Stimulated activated CD8-positive, alpha-beta memory T cell treated with anti-CD3 and anti-CD28 coated beads, Interleukin-7, amount 100 ng/mL, for 1 hour (primary cell): ENCODE measurements around the gene QPCT.
A peak's percentile ranks its signal among the peaks of the same experiment; 100 is the strongest.
"Not testable (repeated sequence)": the region's sequence is repeated elsewhere in the genome, so short reads cannot be mapped to it uniquely, and the experiment has no call there.

Experiments
- DNase-seq, 2 donors: peaks; one replicate each; pipeline ENCODE4 v3.0.0-alpha.2; 2020; ENCODE audit warnings: low read depth in 2 of 2

Gene QPCT

DNA sequence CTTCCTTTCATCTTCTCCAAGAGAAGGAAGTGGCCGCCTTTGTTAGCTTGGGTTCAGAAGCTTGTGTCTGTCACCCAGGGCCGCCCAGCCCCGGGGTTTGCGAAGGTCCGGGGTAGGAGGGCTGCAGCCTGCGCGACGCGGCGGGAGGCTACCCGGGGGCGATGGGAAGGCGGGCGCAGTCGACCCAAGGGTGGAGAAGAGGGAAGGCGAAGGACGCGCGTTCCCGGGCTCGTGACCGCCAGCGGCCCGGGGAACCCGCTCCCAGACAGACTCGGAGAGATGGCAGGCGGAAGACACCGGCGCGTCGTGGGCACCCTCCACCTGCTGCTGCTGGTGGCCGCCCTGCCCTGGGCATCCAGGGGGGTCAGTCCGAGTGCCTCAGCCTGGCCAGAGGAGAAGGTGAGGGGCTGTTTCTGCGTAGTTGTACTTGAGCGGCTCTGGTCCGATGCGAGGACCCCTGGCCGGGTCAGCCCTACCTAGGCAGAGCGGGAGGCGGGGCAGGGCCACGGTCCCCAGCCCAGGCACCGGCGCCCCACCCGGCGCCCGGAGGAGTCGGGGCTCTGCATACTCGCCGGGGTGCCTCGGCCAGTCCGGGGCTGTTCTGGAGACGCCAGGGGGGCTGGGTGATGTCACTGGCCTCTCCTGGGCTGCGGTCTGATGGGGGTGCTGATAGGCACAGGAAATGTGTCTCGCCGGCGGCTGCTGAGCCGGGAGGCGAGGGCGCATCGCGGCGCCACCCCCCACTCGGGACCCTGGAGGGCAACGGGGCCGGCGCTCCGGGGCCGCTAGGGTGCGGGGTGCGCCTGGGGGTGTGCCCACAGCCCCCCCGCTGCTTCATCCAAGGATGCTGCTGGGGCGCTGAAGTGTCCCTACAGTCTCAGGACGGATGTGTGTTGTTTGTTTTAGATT lies at the start of gene QPCT:
QPCT (plus strand) TSS at position 178 of the 909 bp plus-strand sequence; CDS start at position 280, 102 bp downstream.
- peak; percentile 36 to 58 for DNase-seq

GRCh38 chr2:37294858-37295257 lies 49.6 kb upstream of the QPCT start:
- DNase-seq, result not testable (repeated sequence)

DNA sequence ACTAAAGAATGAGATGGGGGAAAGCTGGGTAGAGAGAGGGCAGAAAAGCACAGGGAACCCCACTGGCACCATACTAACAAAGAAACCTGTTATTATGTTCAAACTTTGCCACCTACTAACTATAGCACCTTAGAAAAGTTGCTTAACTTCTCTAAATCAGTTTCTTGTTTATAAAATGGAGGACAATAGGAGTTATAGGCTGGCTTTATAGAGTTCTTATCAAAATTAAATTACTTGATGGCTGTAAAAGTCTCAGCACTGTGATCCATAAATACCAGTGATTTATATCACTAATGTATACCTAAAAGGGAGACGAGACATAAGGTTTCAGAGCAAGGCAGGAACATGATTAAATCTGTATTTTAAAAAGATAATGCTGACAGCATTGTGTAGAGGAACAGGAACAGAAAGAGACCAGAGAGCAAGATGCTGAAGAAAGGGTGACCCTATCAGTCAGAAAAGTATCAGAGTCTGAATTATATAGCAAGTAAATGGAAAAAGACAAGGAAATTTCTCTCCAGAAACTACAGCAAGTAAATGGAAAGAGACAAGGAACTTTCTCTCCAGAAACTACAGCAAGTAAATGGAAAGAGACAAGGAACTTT lies 48.9 kb upstream of the QPCT start:
- no peak for DNase-seq

DNA sequence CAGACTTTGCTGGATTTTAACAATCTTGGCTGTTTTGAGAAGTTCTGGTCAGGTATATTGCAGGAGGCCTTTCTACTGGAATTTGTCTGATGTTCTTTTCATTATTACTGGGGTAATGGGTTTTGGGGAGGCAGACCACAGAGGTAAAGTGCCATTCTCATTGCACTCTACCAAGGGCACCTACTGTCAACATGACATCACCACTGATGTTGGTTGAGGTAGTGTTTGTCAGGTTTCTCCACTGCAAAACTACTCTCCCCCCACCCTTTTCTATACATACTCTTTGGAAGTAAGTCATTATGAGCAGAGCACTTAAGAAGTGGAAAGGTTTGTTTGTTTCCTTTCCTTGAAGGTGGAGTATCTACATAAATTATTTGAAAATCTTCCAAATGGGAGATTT lies 46.8 kb upstream of the QPCT start:
- no peak for DNase-seq

GRCh38 chr2:37300146-37300545 lies 44.3 kb upstream of the QPCT start:
- DNase-seq, result no peak

DNA sequence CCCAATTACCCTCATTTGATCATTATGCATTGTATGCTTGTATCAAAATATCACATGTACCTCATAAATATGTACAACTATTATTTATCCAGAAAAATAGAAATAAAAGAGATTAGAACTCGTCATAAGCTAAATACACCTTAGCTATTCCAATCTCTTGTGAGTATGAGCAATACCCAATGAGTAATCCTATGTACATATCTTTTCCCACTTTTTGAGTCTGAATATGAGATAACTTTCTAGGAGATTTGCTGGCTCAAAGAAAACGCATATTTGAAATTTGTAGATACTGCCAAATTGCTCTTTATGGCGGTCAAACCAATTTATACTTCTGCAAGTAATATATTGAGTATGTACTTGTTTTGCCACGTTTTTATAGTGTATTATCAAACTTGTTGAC lies 43.9 kb upstream of the QPCT start:
- no peak for DNase-seq

- DNase-seq, result no peak
Observed at GRCh38 chr2:37301408-37301807, 43.0 kb upstream of the QPCT start.

- no peak for DNase-seq
Observed at GRCh38 chr2:37302701-37303252, 41.7 kb upstream of the QPCT start.

DNA sequence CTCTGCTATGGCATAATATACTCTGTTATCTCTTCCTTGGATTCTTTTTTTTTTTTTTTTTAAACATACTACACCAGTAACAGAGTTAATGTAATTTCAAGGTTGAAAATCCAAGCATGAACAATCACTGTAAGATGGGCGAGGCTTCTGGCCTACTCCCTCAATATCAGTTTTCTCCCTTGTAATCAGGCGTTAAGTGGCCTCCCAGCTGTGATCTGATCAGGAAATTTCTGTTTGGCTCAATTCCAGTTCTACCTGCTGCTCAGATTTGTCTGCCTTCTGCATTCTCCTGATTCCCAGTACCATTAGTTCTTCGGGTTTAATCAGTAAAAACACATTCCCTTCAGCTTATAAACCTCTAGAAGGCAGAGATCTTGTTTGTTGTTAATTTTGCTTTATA lies 38.4 kb upstream of the QPCT start:
- no peak for DNase-seq

- DNase-seq, result no peak
Observed at GRCh38 chr2:37307500-37307899, 36.9 kb upstream of the QPCT start.

- DNase-seq, result no peak
Observed at GRCh38 chr2:37315364-37315763, 29.1 kb upstream of the QPCT start.

- no peak for DNase-seq
Observed at GRCh38 chr2:37316181-37316580, 28.2 kb upstream of the QPCT start.

GRCh38 chr2:37317746-37318145 lies 26.7 kb upstream of the QPCT start:
- DNase-seq, result no peak

GRCh38 chr2:37318401-37318800 lies 26.0 kb upstream of the QPCT start:
- no peak for DNase-seq

DNA sequence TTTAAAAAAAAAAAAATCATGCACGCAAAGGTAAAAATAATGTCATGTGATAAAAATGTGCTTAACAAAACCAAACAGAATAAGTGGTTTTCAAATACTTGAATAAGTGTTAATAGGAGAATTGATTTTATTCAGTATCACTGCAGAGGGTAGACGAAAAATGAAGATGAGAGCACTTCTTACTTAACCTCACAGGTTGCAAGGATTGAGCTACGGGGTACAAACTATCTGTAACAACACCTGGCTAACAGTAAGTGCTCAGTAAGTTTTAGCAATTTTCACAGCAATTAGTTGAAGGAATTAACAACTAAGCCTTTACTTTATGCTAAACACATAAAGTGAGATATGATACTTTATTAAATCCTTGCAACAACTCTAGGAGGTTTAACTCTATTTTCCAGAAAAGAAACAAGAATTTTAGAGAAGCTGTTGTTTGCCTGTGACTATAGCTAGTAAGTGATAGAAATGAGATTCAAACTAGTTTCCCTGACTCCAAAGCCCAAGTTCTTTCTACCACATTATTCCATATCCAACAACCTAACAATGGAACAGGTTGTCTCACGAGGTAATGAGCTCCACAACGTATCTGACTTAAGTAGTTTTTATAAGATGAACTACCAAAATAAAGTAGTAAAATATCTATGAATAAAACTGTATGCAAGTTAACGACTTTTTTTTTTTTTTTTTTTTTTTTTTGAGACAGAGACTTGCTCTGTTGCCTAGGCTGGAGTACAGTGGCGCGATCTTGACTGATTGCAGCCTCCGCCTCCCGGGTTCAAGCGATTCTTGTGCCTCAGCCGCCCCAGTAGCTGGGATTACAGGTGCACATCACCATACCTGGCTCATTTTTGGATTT lies 24.4 kb upstream of the QPCT start:
- DNase-seq, result no peak

- no peak for DNase-seq
Observed at GRCh38 chr2:37321029-37321682, 23.3 kb upstream of the QPCT start.

DNA sequence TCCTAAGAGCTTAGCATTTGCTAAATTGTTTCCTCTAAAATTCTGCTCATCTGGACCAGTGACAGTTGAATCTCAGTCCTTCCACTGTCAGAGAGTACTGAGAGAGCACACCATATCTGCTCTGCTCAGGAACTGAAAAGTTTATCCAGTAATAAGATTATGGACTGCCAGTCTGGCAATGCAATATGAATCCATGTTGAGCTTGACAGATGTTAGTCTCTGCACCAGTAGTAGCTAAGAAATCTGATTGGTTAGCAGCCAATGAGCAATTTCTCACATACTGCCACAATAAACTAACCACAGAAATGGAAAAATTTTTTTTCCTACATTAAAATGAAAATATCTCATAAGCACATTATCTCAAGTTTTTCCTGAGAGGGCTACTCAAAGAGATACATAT lies 22.1 kb upstream of the QPCT start:
- DNase-seq, result no peak

DNA sequence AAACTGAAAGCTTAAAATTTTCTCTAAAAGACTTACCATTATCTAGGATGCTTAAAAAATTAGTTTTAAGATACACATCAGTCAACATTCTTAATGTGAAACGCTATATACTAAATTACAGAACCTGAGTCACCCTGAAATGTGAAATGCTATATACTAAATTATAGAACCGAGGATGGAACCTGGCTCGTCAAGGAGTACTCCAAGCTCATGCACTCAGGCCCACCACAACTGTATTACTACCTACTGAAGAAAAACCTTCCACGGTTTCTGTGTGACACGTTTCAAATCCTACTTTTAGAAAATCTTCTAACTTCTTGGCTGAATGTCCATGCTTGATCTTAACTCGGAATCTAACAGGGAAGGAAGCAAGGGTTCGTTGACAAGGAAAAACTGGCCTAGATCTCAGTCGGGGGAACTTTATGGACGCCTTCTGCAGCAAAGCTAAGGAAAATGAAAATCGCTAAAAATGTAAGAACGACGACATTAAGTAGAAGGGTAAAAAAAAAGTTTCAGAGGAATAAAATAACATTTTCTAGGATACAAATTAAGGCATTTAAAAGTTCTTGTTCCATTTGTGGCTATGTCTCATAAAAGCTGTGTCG lies 21.2 kb upstream of the QPCT start:
- DNase-seq, result no peak

DNA sequence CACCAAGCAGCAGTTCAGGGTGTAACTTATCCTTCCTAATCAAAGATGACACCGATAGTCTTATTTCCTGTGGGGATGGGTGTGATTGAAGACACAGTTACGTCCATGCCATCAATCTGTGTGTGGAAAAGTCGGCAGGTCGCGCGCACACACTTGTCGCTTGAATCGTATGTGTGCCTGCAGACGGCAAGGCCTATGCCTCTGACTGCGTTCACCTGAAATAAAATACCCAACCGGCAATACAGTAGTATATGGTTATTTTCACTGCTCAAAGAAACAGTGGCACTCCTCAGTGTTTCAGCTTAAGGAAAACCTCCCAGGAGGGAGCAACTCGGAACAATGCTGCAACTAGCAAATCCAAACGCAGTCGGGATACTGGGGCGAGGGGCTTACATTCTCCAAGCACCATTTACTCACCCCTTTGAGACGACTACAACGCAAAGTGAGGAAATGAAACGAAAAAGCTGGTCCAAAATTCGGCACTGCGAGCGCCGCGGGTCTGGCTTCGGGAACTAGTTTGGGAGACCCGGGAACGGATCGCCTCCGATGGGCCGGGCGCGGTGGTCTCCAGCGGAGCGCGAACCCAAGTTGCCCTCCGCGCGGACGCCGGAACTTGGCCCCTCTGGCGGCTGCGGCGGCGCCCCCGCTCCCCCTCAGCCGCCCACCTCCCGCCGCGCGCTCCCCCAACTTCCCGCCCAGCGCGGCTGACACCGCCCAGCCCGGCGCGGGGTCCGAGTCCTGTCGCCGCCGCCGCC lies 20.5 kb upstream of the QPCT start:
- DNase-seq, result peak in 1 of 2 donors; percentile 4

DNA sequence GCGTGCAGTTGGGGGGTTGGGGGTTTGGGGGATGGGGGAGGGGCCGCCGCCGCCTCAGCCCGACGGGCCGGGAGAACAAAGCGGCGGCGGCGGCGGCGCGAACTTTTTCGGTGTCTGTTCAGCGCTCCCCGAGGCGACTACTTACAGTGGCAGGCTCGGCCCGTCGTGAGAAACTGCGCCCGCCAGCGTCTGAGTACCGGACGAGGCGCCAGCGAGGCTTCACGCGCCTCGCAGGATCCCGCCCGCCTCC lies 20.0 kb upstream of the QPCT start:
- DNase-seq, result peak; percentile 41 to 48
